ENCODE data around the gene ATP6V1G1. TPM values are rescaled to one million over a fixed set of nuclear protein-coding genes. Genes with fewer than 3 reads are reported as not detected.
"Not testable (repeated sequence)": the region's sequence is repeated elsewhere in the genome, so short reads cannot be mapped to it uniquely, and the experiment has no call there.

ATP6V1G1 gene
- total and polyA plus RNA-seq, 2 experiments from 2014 or later, result 166 to 509 TPM

- TF ChIP-seq ZNF462 (CRISPR knock-in tag; IDR thresholded peaks at IDR 0.05) (no peak), JUNB (IDR thresholded peaks at IDR 0.05; ENCODE audit: unreplicated experiment) (no peak), STAT1 (IDR thresholded peaks at IDR 0.05; ENCODE audit: unreplicated experiment) (no peak), REST (IDR thresholded peaks at IDR 0.05; ENCODE audit: unreplicated experiment) (no peak), NANOG (IDR thresholded peaks at IDR 0.05; ENCODE audit: borderline replicate concordance) (no peak)
Measured at GRCh38 chr9:114572199-114572598, 15.4 kb upstream of the ATP6V1G1 start (continued).

- H2AFZ ChIP-seq, result no peak overlapping the region
- DNase-seq (ENCODE audit: low spot score) (no peak), ATAC-seq (no peak)
- H3K4me2 ChIP-seq, result no peak overlapping the region
- no peak overlapping the region for H3K27ac ChIP-seq (ENCODE audit: low read depth)
- Mint-ChIP-seq H3K27me3 (ENCODE audit: insufficient read depth, low read depth, poor library complexity) (peaks cover 2% of the 10 kb centered on the region), H3K4me3 (no peak overlapping the region), H3K27ac (no peak overlapping the region), H3K9me3 (no peaks in the 10 kb centered on the region), H3K4me1 (peaks cover 2% of the 10 kb centered on the region; the same call in 2 of the 3 replicates), H3K36me3 (ENCODE audit: low read depth) (no peaks in the 10 kb centered on the region)
- no peaks in the 10 kb centered on the region for H3K9me2 ChIP-seq (ENCODE audit: insufficient read depth)
- no peaks in the 10 kb centered on the region for H3F3A ChIP-seq (replicated peaks; ENCODE audit: low read depth)
- no peaks in the 10 kb centered on the region for H4K20me1 ChIP-seq (replicated peaks; ENCODE audit: insufficient read depth)
- TF ChIP-seq CTCF (conservative IDR thresholded peaks at IDR 0.05; ENCODE audit: low read depth in 2 of 2) (no peak), STAT1 (IDR thresholded peaks at IDR 0.05; ENCODE audit: unreplicated experiment) (no peak)
- H3K79me2 ChIP-seq (replicated peaks; ENCODE audit: insufficient read depth), result no peaks in the 10 kb centered on the region
- no peak overlapping the region for H3K4me3 ChIP-seq
- H3K36me3 ChIP-seq (ENCODE audit: insufficient read depth), result no peaks in the 10 kb centered on the region
- H3K4me1 ChIP-seq (ENCODE audit: insufficient read depth), result no peaks in the 10 kb centered on the region
- no peaks in the 10 kb centered on the region for H3K27me3 ChIP-seq (ENCODE audit: insufficient read depth)
Measured at GRCh38 chr9:114574438-114574837, 13.1 kb upstream of the ATP6V1G1 start.

GRCh38 chr9:114576779-114577178, 10.8 kb upstream of the ATP6V1G1 start:
- ATAC-seq; H3K36me3 Mint-ChIP-seq (ENCODE audit: low read depth): not testable (repeated sequence)

More at GRCh38 chr9:114576779-114577178, 10.8 kb upstream of the ATP6V1G1 start:
- not testable (repeated sequence) for H3K27me3 ChIP-seq (ENCODE audit: insufficient read depth); H3K27ac Mint-ChIP-seq; H3K79me2 ChIP-seq (replicated peaks; ENCODE audit: insufficient read depth); H3K9me3 Mint-ChIP-seq; H3F3A ChIP-seq (replicated peaks; ENCODE audit: low read depth); H3K4me3 ChIP-seq; H3K27ac ChIP-seq (ENCODE audit: low read depth); H3K4me3 Mint-ChIP-seq; H3K27me3 Mint-ChIP-seq (ENCODE audit: insufficient read depth, low read depth, poor library complexity); H3K9me2 ChIP-seq (ENCODE audit: insufficient read depth); H3K4me2 ChIP-seq; H3K4me1 ChIP-seq (ENCODE audit: insufficient read depth); H4K20me1 ChIP-seq (replicated peaks; ENCODE audit: insufficient read depth); H2AFZ ChIP-seq; H3K36me3 ChIP-seq (ENCODE audit: insufficient read depth); DNase-seq (ENCODE audit: low spot score)
- peaks cover 15% of the 10 kb centered on the region for H3K4me1 Mint-ChIP-seq
